ENCODE measurements around the gene OXA1L. TPM values are rescaled to one million over a fixed set of nuclear protein-coding genes. Genes with fewer than 3 reads are reported as not detected.

The OXA1L gene
- total RNA-seq, 1 experiment from 2014 or later, result 138 TPM

DNA sequence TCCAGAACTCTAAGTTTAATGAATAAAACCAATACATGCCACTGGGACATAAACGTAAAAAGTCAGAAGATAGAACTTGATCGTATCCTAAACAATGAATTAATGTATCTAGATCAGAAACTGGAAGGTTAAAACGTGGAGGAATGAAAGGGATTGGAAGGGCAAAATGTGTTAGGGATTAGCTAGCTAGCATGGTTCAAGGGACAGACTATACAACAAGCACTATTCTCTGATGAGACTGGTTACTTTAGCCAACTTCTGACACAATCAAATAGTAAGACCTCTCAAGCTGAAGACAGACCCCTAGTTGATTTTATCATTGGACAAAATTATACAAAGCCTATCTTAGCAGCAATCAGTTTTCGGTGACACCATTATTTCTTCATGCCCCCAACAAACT, 18.7 kb upstream of the OXA1L start:
- POLR2A ChIA-PET, result no interaction called here
- Mint-ChIP-seq H3K9me3 (no peaks in the 10 kb centered on the region), H3K4me1 (peaks cover 14% of the 10 kb centered on the region), H3K4me3 (no peak overlapping the region), H3K36me3 (no peaks in the 10 kb centered on the region), H3K27me3 (ENCODE audit: low read depth) (no peaks in the 10 kb centered on the region), H3K27ac (no peak overlapping the region)
- ATAC-seq (no peak), DNase-seq (ENCODE audit: low spot score) (no peak)
- CTCF ChIA-PET, result interaction anchor here (0.9 to 1.0 kb wide), 2 partner anchors 95 to 105 kb away, joined by 3 read pairs; no protein-coding TSS in a partner anchor
- TF ChIP-seq OVOL2 (CRISPR knock-in tag; IDR thresholded peaks at IDR 0.05; ENCODE audit: borderline replicate concordance) (no peak), ZNF232 (CRISPR knock-in tag; IDR thresholded peaks at IDR 0.05) (no peak), ATF1 (CRISPR knock-in tag; IDR thresholded peaks at IDR 0.05) (no peak), E2F4 (CRISPR knock-in tag; IDR thresholded peaks at IDR 0.05; ENCODE audit: borderline replicate concordance, low read depth) (no peak), NR3C1 (CRISPR knock-in tag; conservative IDR thresholded peaks at IDR 0.05; ENCODE audit: low read depth) (no peak), CTCF (IDR thresholded peaks at IDR 0.05) (no peak), AFF4 (CRISPR knock-in tag; IDR thresholded peaks at IDR 0.05; ENCODE audit: borderline replicate concordance) (no peak), ATF6 (CRISPR knock-in tag; IDR thresholded peaks at IDR 0.05) (no peak), MXD4 (CRISPR knock-in tag; IDR thresholded peaks at IDR 0.05; ENCODE audit: borderline replicate concordance) (no peak), GABPB1 (CRISPR knock-in tag; IDR thresholded peaks at IDR 0.05) (no peak), MYBL2 (CRISPR knock-in tag; IDR thresholded peaks at IDR 0.05) (no peak)
- TF ChIP-seq, protein P1, sequence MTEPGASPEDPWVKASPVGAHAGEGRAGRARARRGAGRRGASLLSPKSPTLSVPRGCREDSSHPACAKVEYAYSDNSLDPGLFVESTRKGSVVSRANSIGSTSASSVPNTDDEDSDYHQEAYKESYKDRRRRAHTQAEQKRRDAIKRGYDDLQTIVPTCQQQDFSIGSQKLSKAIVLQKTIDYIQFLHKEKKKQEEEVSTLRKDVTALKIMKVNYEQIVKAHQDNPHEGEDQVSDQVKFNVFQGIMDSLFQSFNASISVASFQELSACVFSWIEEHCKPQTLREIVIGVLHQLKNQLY (CRISPR knock-in tag; IDR thresholded peaks at IDR 0.05), result no peak

DNA sequence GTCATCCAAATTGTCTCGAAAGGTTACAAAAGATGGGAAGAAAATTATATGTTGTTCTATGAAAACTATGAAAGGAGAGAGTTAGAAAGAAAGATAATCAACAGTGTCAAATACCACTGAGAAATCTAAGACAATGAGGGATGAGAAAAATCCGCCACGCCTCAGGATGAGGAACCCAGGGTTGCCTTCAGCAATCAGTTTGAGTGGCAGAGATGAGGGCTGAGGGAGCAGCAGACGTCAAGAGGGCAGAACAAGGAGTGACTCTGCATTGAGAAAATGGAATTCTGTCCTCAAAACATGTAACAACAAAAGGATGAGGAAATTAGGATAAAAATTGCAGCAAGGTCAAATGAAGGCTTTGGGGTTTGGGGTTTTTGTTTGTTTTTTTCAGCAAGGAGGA, 18.3 kb upstream of the OXA1L start:
- ChIA-PET POLR2A (no interaction called here), CTCF (interaction anchor here (1.0 kb wide), 1 partner anchor 95 kb away, joined by 3 read pairs; no protein-coding TSS in a partner anchor)
- no peaks in the 10 kb centered on the region for H3K36me3 Mint-ChIP-seq
- peaks cover 14% of the 10 kb centered on the region for H3K4me1 Mint-ChIP-seq
- ATAC-seq (no peak), DNase-seq (ENCODE audit: low spot score) (no peak)
- H3K27me3 Mint-ChIP-seq (ENCODE audit: low read depth), result no peaks in the 10 kb centered on the region
- no peaks in the 10 kb centered on the region for H3K9me3 Mint-ChIP-seq
- no peak overlapping the region for H3K4me3 Mint-ChIP-seq
- 0 out of 2 replicates have a peak overlapping the region, but pooled peaks have one; percentile 1 for H3K27ac Mint-ChIP-seq
- TF ChIP-seq, protein P2, sequence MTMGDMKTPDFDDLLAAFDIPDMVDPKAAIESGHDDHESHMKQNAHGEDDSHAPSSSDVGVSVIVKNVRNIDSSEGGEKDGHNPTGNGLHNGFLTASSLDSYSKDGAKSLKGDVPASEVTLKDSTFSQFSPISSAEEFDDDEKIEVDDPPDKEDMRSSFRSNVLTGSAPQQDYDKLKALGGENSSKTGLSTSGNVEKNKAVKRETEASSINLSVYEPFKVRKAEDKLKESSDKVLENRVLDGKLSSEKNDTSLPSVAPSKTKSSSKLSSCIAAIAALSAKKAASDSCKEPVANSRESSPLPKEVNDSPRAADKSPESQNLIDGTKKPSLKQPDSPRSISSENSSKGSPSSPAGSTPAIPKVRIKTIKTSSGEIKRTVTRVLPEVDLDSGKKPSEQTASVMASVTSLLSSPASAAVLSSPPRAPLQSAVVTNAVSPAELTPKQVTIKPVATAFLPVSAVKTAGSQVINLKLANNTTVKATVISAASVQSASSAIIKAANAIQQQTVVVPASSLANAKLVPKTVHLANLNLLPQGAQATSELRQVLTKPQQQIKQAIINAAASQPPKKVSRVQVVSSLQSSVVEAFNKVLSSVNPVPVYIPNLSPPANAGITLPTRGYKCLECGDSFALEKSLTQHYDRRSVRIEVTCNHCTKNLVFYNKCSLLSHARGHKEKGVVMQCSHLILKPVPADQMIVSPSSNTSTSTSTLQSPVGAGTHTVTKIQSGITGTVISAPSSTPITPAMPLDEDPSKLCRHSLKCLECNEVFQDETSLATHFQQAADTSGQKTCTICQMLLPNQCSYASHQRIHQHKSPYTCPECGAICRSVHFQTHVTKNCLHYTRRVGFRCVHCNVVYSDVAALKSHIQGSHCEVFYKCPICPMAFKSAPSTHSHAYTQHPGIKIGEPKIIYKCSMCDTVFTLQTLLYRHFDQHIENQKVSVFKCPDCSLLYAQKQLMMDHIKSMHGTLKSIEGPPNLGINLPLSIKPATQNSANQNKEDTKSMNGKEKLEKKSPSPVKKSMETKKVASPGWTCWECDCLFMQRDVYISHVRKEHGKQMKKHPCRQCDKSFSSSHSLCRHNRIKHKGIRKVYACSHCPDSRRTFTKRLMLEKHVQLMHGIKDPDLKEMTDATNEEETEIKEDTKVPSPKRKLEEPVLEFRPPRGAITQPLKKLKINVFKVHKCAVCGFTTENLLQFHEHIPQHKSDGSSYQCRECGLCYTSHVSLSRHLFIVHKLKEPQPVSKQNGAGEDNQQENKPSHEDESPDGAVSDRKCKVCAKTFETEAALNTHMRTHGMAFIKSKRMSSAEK (CRISPR knock-in tag; IDR thresholded peaks at IDR 0.05; ENCODE audit: borderline replicate concordance), result no peak
- TF ChIP-seq AFF4 (CRISPR knock-in tag; IDR thresholded peaks at IDR 0.05; ENCODE audit: borderline replicate concordance) (no peak), RELA (CRISPR knock-in tag; IDR thresholded peaks at IDR 0.05; ENCODE audit: borderline replicate concordance) (no peak)

All from WTC11 (cell line).